ENCODE data around the gene COL4A6. TPM values are rescaled to one million over a fixed set of nuclear protein-coding genes. Genes with fewer than 3 reads are reported as not detected.
A peak's percentile ranks its signal among the peaks of the same experiment; 100 is the strongest.

The COL4A6 gene
- total RNA-seq, 1 donor from 2014 or later = 0.08 TPM

DNA sequence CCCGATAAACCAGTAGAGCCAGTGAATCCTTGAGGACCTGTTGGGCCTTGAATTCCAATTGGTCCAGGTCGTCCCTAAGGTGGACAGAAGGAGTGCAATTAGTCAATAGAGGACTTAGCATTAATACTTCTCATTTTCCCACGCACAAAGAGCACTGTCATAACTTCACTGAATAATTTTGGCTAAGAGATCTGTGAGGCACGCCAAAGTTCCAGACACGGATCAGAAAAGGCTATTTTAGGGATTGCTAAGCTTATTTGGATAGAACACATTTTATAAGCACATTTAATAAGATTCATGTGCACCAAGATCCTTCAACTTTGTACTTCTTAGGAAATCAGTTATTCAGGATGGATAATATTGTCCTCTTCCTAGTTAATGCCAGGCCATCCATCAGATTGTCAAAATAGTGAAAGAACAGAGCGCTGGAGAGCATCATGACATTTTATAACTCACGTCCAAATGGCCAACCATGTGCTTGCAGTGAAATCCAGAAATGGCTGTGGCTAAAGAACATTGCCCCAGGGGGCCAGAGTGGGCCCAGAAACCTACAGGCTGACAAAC, 216.8 kb downstream of the COL4A6 start:
- ATAC-seq (no peak), DNase-seq (ENCODE audit: low spot score) (no peak)

DNA sequence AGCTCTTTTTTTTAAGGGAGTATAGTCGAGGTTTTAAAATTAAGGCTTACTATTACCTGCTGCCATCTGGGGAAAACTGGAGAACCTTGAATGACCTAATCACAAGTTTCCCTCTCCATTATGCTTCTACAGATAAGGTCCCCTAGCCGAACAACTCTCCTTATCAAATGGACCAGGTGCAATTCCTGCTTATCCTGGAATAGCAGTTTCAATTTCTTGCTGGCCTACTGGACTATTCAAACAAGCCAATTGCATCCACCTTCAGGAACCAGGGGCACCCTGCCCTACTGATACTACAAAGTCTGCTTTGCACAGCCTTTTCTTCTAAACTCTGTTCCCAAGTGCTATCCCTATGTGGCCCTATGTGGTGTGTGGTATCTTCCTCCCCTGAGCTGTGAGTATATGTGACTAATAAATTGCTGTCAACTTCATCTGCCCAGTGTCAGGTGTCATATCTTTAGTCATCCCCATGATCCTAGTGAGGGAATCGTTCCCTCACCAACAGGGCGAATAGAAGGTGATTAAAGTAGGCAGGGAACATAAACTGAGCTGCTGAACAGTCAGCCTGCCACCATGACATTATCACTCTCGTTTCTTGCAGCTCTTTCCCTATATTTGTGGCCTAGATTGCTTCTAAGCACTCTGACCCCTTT, 218.1 kb downstream of the COL4A6 start:
- no peak for DNase-seq (ENCODE audit: low spot score)
- no peak for ATAC-seq

DNA sequence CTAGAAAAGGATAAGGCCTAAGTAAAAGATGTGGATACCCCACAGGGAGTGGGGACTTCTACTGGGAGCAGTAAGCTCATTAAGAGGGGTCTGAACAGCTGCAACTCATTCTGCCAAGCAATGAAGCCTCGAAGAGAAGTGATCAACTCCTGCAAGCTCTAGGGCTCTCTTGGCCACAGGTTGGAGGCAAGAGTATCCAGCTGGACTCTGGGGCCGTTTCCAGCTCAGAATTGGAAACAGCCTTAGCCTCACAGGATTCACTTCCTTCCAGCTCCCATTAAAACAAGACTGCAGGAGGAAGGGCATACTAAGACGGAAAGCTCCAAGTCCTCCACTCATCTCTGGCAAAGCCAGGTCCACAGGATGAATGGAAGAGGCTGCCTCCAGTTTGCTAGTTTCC, 220.3 kb downstream of the COL4A6 start:
- DNase-seq (ENCODE audit: low spot score) (no peak), ATAC-seq (no peak)

DNA sequence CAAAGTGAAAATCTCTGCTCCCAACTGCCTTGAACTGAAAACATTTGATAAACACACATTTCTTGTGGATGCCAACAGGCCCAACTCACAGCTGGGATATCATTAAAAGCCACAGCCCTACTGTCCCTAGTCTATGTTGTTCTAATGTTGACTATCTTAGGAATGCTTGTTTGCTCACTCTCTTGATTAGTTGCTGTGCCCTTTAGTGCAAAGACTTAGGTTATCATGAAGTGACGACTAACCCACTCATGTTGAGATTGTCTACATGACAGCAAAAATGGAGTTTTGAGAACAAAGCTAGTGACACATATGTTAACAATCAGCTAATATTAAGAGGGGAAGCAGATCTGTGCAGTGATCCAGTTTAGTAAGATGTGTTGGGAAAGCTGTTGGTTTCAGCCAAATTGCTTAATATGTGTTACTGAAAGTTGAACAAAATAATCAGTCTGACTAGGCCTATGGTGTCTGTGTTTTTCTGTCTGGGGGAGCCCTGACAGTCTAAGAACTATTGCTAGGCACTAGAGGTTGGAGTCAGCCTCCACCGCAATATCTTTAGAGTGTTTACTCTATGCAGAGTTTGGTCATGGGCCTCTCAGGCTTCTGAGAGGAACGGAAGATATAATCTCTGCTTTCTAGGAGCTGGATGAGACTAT, 221.2 kb downstream of the COL4A6 start:
- DNase-seq (ENCODE audit: low spot score) (no peak), ATAC-seq (no peak)

DNA sequence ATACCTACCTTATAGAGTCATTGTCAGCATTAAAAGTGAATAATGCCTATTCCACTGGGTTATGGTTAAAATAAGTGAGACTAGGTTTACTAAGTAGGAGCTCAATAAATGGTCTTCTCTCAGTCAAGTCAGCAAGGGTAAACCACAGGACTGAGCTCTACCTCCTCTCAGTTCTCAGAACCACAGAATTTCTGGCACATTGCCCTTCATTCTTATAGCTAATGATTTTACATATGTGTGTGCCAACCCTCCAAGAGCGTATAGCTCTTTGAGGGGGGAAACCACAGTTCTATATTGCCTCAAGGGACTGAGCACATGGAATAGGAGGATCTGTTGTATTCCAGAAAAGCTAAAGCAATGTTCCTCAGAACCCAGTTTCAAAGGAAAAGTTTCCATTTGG, 221.8 kb downstream of the COL4A6 start:
- no peak for DNase-seq (ENCODE audit: low spot score)
- ATAC-seq = no peak

DNA sequence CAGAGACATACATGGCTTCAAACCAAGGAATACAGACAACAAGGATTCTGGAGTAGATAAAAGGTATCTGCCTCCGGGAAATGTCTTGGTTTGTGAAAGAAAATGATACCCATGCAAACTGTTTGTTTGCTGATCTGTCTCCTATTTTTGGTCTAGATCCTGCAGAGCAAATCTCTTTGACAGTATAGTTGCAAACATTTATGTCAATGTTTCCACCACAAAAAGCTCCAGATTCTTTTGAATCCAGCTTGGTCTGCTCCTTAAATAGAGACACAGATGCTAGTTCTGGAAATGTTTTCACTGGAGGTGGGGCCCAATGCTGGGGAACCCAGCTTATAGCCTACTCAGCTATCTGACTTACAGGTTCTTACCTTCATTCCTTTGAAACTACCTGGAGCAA, 226.9 kb downstream of the COL4A6 start:
- ATAC-seq (no peak), DNase-seq (ENCODE audit: low spot score) (no peak)

DNA sequence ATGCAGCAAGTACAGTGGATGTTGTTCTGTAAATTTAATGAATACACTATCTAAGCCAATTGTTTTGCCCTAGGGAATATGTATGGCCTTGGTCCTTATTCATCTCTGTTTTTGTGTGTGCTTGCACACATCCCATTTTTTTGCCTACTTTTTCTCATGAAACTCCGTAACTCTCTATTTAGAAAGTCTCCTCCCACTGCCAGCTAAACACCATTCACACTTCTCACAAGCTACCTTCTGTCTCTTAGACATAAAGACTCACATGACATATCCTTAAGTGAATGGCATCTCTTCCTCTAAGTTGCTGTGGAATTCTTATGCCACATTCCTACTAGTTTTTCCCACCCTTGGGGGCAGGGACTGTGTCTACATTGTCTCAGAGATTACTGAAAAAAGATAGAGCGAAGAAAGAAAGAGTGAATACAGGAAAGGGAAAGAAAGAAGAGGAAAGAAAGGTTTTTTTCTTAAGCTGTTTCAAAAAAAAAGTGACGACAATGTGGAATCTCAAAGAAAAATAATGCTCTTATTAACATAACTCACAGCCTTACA, 229.1 kb downstream of the COL4A6 start:
- ATAC-seq = no peak
- DNase-seq (ENCODE audit: low spot score) = no peak

DNA sequence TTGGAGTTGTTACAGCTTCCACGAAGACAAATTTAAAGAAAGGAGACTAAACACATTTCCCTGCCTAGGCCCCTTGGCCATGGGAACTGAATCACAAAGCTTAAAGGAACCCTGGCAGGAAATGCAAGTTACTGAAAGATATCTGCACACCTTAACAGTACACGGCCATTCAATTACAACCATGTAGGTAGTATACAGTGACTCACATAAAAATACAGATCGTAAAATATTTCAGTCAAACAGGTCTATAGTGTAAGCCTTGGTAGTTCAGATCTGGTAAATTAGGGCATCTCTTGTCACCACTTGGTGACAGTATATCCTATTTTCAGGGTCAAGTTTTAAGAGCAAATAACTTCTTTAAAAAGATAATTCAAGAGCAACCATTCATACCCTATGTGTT, 234.7 kb downstream of the COL4A6 start:
- DNase-seq (ENCODE audit: low spot score) = no peak
- ATAC-seq = no peak

DNA sequence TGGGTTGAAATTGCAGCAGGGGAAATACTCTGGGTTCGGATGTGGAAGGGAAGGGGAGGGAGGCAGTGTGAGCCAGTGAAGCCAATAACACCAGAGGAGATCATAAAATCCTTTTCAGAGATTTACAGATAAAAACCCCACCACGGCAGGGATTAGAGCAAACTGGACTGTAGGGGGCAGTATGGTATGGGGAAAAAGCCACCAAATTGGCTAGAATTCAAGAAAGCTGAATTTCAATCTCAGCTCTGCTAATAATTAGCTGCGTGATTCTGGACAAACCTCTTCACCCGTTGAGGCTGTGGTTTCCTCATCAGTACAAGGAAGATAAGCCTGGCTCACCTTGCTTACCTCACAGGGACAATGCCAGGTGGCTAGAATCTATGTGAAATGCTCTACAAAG, 238.5 kb downstream of the COL4A6 start:
- peak; percentile 58 for ATAC-seq
- DNase-seq (ENCODE audit: low spot score) = no peak

DNA sequence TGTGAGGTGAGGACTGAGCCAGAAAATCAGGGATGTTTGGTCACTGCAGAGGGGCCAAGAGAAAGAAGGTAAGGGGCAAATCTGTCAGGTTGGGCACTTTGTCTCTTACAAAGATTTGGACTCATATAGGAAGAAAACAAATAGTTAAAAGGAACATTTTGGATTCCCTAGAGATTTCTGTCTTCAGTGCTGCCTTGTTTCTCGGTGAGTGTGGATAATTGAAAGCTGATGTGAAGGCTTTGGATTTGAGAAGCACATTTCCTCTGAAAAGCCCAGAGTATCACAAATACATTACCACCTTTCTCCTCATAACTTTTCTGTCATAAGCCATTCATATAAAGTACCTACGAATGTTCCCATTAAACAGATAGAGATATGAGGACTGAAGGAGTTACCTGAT, 239.2 kb downstream of the COL4A6 start:
- ATAC-seq = no peak

DNA sequence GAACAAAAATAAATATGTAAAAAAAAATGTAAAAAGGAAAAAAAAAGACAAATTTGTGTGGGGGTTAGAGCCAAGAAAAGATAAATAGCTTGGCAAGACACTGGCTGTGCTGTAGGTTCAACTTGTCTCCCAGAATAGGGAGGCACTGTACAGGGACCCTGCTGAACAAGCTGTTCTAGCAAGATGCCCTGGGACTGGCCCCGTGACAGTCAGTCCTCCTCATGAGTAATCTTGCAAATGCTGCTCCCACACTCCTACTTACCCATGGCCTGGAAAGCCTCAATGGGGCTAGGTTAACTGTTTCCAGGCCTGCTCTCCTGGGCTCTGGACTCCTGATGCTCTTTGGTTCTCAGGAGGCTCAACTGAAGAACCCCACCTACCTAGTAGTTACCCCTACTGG, 239.8 kb downstream of the COL4A6 start:
- ATAC-seq (no peak), DNase-seq (ENCODE audit: low spot score) (no peak)

More for the DNA sequence above, 239.2 kb downstream of the COL4A6 start:
- DNase-seq (ENCODE audit: low spot score) = no peak

DNA sequence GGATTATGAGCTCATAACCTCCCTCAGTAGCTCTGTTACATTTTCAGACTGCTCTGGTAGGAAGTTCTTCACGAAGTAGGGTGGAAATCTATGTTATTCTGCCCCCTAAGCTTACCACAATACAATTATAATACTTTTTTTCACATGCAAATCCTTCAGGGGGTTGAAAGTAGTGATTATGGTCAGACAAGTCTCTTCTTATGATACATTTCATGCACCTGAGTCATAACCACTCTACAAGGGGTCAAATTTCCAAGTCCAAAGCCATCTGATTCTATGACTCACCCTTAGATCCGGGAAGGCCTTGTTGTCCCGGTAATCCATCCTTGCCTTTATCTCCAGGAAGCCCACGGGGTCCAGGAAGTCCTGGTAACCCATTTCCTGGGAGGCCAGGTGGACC, 251.4 kb downstream of the COL4A6 start:
- DNase-seq (ENCODE audit: low spot score) = no peak

DNA sequence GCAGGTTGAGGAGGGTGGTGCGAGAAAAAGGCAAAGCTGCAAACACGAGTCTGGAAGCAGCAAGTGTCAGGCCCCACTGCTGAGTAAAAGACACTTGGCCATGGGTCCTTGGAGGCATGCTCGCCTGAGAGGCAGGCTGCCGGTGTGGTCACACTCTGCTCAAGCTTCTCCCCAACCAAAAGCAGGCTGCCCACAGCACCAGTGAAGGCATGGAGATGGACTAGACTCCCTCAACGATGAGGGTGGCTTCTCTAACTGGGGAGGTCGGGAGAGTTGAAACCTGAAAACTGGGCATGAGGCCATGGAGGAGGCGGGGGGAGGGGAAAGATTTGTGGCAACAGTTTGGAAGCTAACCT, 260.1 kb downstream of the COL4A6 start:
- no peak for ATAC-seq
- no peak for DNase-seq (ENCODE audit: low spot score)

More for the DNA sequence above, 251.4 kb downstream of the COL4A6 start:
- ATAC-seq = no peak

DNA sequence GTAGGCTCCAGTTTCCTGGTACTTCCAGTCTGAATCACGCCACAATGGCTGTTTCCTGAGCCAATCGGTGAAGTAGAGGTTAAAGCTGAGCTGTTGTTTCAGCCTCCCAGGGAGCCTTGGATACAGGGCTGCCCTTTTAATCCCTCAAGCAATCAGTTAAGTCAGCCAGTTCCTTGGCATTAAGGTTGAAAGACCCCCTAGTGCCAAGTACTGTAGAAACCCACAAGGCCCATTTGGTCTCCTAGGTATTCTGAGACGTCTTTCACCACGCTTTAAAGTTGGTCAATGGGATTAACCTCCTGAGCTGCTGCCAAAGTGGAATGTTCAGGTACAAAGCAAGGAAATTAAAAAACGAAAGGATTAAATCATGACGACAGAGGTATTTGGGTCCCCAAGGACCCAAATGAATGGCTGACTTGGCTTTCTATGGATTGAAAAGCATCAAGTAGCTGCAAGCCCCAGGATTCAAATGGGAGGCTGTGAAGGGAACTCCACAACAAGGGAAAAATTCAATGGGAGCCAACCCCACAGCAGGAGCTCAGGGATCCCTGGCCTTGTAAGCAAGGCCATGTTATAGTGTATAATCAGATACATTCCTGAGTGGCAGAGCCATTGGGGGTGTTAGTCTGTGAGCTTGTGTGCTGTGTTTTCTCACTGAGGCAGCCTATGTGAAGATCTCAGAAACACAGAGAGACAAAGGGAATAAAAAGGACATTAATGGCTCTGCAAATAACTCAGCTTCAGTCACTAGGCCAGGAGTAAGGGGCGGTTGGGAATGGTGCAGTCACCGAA, 260.7 kb downstream of the COL4A6 start:
- ATAC-seq (no peak), DNase-seq (ENCODE audit: low spot score) (no peak)

DNA sequence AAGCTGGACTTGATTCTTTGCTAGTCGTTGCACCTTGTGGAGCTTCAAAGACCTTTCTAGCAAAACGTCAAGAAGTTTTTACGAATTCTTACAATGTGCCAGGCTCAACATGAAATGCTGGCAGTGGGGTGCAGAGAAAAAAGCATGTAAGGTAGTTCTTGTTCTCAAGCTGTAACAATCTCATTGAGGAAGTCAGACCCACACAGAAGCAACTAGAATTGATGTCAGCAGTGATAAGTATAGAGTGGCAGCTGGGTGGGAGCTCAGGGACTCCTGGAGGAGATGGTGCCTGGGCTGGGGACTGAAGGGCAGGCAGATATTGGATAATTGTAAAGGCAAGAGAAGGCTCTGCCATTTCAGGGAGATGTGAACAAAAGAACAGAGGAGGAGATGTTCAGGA, 264.3 kb downstream of the COL4A6 start:
- DNase-seq (ENCODE audit: low spot score) (no peak), ATAC-seq (no peak)

DNA sequence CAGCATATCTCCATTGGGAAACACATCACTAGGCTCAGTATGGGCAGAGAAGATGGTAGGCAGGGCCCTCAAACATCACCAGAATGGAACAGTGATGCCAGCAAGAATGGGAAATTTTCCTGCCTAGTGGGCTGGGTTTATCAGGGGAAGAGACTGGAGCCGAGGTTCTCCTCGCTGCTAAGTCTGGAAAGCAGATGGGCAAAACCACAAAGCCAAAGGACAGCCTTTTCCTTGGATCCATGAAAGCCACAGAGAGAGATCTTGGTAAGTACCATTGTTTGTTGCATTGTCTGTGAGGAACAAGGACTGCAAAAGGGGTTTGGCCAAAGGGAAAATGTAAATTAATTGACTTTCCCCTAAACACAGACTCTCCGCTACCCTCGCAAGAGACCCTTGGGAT, 266.6 kb downstream of the COL4A6 start:
- DNase-seq (ENCODE audit: low spot score) (no peak), ATAC-seq (no peak)

DNA sequence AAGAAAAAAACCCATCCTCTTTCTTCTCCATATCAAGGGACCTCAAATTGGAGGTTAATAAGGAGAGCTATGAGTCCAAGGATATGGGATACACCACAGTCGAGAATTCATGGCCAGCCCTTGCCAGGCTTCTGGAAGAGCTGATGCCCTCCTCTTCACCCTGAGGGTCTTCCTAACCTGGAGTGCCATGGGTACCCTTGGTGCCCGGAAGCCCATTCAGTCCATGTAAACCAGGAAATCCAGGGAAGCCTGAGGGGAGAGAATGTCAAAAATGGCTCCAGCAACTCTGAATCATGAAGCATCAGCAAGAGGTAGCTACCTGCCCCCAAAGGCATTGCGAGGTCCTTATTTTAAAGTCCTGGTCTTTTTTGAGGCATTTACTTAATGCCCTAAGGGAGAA, 268.5 kb downstream of the COL4A6 start:
- DNase-seq (ENCODE audit: low spot score) (no peak), ATAC-seq (no peak)

DNA sequence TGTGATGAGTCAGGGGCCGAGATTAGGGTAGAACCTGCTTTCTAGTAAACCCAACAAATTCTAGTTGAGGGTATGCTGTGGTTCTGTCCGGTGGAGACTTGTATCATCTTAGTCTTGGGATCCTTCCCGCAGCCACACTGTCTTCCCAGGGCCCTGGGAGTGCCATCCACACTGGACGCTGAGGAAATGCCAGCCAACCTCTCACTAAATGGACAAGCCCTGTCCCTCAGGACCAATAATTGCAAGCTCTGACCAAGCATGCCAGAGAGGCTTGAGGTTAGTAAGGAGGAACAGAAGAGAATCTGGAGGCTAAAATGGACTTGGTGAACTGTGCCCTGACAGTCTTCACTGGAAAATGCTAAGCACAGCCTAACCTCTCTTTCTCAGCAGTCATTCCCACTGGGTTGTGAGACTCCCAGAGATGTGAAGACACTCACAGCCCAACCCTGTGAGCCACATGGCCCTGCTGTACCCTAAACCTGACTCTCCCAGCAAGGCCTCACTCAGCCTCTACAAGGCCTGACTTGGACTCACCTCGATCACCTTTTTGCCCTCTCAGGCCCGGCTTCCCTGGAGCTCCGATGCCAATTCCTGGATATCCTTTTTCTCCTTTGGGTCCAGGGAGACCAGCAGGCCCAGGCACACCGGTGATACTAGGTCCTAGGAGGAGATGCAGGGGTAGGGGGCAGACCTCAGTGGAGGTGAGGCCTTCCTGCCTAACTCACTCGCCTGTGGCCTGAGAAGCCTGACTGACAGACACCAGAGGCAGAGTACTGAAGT, 269.1 kb downstream of the COL4A6 start:
- ATAC-seq = no peak

DNA sequence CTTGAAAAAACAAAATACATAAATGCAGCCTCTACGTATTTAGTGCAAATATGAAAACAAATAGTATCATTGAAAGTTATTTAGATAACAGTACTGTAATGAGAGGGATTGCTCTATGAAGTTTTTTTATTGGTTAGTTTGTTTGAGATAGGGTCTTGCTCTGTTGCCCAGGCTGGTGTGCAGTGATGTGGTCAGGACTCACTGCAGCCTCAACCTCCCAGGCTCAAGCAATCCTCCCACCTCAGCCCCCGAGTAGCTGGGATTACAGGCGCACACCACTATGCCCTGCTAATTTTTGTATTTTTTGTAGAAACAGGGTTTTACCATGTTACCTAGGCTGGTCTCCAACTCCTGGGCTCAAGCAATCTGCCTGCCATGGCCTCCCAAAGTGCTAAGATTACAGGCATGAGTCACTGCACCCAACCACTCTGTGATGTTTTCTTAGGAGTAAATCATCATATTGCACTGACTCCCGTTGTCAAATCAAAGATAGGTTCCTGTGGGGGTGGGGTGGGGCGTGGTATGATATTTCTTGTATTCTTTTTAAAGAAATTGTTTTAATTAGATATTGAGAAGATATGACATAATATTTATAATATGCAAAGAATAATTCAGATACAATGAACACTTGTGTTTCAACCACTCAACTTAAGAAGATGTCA, 270.9 kb downstream of the COL4A6 start:
- DNase-seq (ENCODE audit: low spot score) = no peak
- no peak for ATAC-seq

More for the DNA sequence above, 269.1 kb downstream of the COL4A6 start:
- DNase-seq (ENCODE audit: low spot score) = no peak

All from left lobe of liver (tissue), 2 donors.